HCT116 (cell line): Measurements from ENCODE around the gene TRIM24.

Experiments
- EZH2 ChIP-seq: fragments of 200-600 bp; sonication (generic); IDR thresholded peaks from 2 replicates; pipeline ENCODE4 v1.6.1; 2017; ENCODE audit warnings: antibody characterized with exemption, mixed run types
- TF ChIP-seq, protein P1 (sequence below), 3 experiments: fragments of 200-600 bp in 1 of 3; sonication (generic) in 1 of 3; IDR thresholded peaks in 2 of 3; conservative IDR thresholded peaks in 1 of 3; 2 replicates each; pipeline ENCODE4 v1.5.1; 2012 to 2017; ENCODE audit warnings: low read depth in 2 of 3, low read length in 2 of 3, antibody characterized with exemption in 1 of 3, borderline replicate concordance in 1 of 3, control low read depth in 1 of 3, mild to moderate bottlenecking in 1 of 3, mixed read lengths in 1 of 3, mixed run types in 1 of 3, moderate library complexity in 1 of 3; ENCODE audit not compliant: insufficient read depth in 1 of 3

DNA sequence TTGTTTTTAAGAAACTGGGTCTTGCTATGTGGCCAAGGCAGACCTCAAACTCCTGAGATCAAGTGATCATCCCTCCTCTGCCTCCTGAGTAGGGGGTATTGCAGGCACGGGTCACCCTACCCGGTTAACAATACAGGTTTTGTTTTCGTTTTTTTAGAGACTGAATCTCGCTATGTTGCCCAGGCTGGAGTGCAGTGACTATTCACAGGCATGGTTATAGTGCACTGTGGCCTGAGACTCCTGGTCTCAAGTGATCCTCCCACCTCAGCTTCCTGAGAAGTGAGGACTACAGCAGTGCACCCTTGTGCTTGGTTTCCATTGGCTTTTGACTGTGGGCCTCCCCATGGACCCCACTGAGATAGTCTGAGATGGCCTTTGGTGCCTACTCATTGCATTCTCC lies 3.8 kb upstream of the TRIM24 start:
- no peak for TF ChIP-seq EZH2
- TF ChIP-seq, protein P1, sequence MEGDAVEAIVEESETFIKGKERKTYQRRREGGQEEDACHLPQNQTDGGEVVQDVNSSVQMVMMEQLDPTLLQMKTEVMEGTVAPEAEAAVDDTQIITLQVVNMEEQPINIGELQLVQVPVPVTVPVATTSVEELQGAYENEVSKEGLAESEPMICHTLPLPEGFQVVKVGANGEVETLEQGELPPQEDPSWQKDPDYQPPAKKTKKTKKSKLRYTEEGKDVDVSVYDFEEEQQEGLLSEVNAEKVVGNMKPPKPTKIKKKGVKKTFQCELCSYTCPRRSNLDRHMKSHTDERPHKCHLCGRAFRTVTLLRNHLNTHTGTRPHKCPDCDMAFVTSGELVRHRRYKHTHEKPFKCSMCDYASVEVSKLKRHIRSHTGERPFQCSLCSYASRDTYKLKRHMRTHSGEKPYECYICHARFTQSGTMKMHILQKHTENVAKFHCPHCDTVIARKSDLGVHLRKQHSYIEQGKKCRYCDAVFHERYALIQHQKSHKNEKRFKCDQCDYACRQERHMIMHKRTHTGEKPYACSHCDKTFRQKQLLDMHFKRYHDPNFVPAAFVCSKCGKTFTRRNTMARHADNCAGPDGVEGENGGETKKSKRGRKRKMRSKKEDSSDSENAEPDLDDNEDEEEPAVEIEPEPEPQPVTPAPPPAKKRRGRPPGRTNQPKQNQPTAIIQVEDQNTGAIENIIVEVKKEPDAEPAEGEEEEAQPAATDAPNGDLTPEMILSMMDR (IDR thresholded peaks at IDR 0.05 in 2 of 3, conservative IDR thresholded peaks at IDR 0.05 in 1 of 3; ENCODE audit: borderline replicate concordance in 1 of 3, insufficient read depth in 1 of 3, low read depth in 2 of 3, low read length in 2 of 3) = no peak
